Keratinocyte (primary cell): ENCODE data around the gene SYNE2.

Experiments
- EZH2 ChIP-seq: IDR thresholded peaks from one replicate; pipeline ENCODE4 v1.6.1; 2012; ENCODE audit warnings: inconsistent platforms, mild to moderate bottlenecking, low read length, moderate library complexity
- TF ChIP-seq, protein P1 (sequence below), 3 experiments: IDR thresholded peaks in 1 of 3; conservative IDR thresholded peaks in 1 of 3; optimal IDR thresholded peaks in 1 of 3; 2 replicates in 2 of 3; 3 replicates in 1 of 3; pipeline versions ENCODE3 to v1.5.1; 2011; ENCODE audit warnings: low read length in 3 of 3, mild to moderate bottlenecking in 3 of 3, moderate library complexity in 2 of 3, control low read depth in 1 of 3, inconsistent platforms in 1 of 3; ENCODE audit not compliant: insufficient read depth in 2 of 3; ENCODE audit errors: extremely low read depth in 1 of 3

DNA sequence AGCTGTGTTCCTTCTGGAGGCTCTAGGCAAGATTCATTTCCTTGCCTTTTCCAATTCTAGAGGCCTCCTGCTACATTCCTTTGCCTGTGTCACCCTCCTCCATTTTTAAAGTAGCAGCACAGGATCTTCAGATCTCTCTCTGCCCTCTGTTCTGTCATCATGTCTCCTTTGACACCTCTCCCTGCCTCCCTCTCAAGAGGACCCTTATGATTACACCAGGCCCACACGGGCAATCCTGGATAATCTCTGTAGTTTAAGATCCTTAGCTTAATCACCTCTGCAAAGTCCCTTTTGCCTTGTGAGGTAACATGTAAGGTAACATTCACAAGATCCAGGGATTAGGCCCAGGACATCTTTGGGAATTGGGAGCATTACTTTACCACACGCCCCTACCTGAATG is 155.2 kb downstream of the SYNE2 start:
- TF ChIP-seq, protein P1, sequence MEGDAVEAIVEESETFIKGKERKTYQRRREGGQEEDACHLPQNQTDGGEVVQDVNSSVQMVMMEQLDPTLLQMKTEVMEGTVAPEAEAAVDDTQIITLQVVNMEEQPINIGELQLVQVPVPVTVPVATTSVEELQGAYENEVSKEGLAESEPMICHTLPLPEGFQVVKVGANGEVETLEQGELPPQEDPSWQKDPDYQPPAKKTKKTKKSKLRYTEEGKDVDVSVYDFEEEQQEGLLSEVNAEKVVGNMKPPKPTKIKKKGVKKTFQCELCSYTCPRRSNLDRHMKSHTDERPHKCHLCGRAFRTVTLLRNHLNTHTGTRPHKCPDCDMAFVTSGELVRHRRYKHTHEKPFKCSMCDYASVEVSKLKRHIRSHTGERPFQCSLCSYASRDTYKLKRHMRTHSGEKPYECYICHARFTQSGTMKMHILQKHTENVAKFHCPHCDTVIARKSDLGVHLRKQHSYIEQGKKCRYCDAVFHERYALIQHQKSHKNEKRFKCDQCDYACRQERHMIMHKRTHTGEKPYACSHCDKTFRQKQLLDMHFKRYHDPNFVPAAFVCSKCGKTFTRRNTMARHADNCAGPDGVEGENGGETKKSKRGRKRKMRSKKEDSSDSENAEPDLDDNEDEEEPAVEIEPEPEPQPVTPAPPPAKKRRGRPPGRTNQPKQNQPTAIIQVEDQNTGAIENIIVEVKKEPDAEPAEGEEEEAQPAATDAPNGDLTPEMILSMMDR (optimal IDR thresholded peaks at IDR 0.05 in 1 of 3, IDR thresholded peaks at IDR 0.05 in 1 of 3, conservative IDR thresholded peaks at IDR 0.05 in 1 of 3; ENCODE audit: extremely low read depth in 1 of 3, insufficient read depth in 2 of 3, low read length in 3 of 3): no peak
- TF ChIP-seq EZH2: no peak
